H1 (cell line): ENCODE results near the gene UFSP1. TPM values are rescaled to one million over a fixed set of nuclear protein-coding genes. Genes with fewer than 3 reads are reported as not detected.

ENCODE experiments used
- CTCF ChIA-PET: fragments of 300-600 bp; sonication (Branson Sonifier 250); formaldehyde crosslinking; loops from one replicate; lab custom pipeline; 2021; ENCODE audit not compliant: partially characterized antibody; lab: Charles Lee
- POLR2A ChIA-PET: fragments of 300-600 bp; sonication (Branson Sonifier 250); formaldehyde crosslinking; loops from one replicate; lab custom pipeline; 2021; ENCODE audit warnings: inconsistent platforms; ENCODE audit not compliant: partially characterized antibody; lab: Charles Lee
- DNase-seq, 2 experiments: peaks; one replicate each; pipeline versions ENCODE4 v3.0.0 to v3.0.0-alpha.2; 2010 to 2022; ENCODE audit warnings: low spot score in 2 of 2, low read depth in 1 of 2, mixed read lengths in 1 of 2
- FAIRE-seq: peaks from 2 replicates; lab custom pipeline; 2011; peaks lifted over from hg19 to GRCh38; lab: Jason Lieb, UNC
- H2AFZ ChIP-seq: 2 replicates; pipeline ENCODE4 v1.8.1; 2012; ENCODE audit warnings: low read length, inconsistent platforms
- H2AK5ac ChIP-seq: 2 replicates; pipeline ENCODE4 v1.6.1; 2013; ENCODE audit warnings: low read depth, low read length
- H2BK120ac ChIP-seq: replicated peaks from 2 replicates; pipeline ENCODE3; 2013; ENCODE audit warnings: low read depth, low read length, inconsistent platforms
- H2BK12ac ChIP-seq: 2 replicates; pipeline ENCODE4 v1.6.1; 2013; ENCODE audit warnings: low read depth, low read length
- H2BK15ac ChIP-seq: 2 replicates; pipeline ENCODE4 v1.6.1; 2013; ENCODE audit warnings: low read length
- H2BK20ac ChIP-seq: 2 replicates; pipeline ENCODE4 v1.6.1; 2013; ENCODE audit warnings: low read length
- H2BK5ac ChIP-seq: 2 replicates; pipeline ENCODE4 v1.6.1; 2013; ENCODE audit warnings: low read depth, low read length
- H3K14ac ChIP-seq: 2 replicates; pipeline ENCODE4 v1.6.1; 2013; ENCODE audit warnings: inconsistent platforms; ENCODE audit not compliant: insufficient read length
- H3K18ac ChIP-seq: 2 replicates; pipeline ENCODE4 v1.6.1; 2013; ENCODE audit warnings: low read length; ENCODE audit errors: extremely low read depth
- H3K23ac ChIP-seq: 2 replicates; pipeline ENCODE4 v1.6.1; 2013; ENCODE audit warnings: inconsistent platforms; ENCODE audit not compliant: insufficient read length
- H3K23me2 ChIP-seq: 2 replicates; pipeline ENCODE4 v1.6.1; 2013; ENCODE audit warnings: low read depth, low read length
- H3K27ac ChIP-seq: 2 replicates; pipeline ENCODE4 v1.6.1; 2011; ENCODE audit warnings: low read depth, low read length, inconsistent platforms
- H3K27me3 ChIP-seq, 4 experiments: replicated peaks in 1 of 4; 1 replicate in 1 of 4; 2 replicates in 3 of 4; pipeline versions ENCODE4 v1.6.1 to v1.8.1; 2011 to 2013; ENCODE audit warnings: low read length in 3 of 4, mild to moderate bottlenecking in 3 of 4, inconsistent platforms in 2 of 4, mixed read lengths in 2 of 4, moderate library complexity in 1 of 4; ENCODE audit not compliant: control insufficient read depth in 3 of 4, insufficient read depth in 3 of 4; ENCODE audit errors: extremely low read depth in 1 of 4
- H3K36me3 ChIP-seq, 4 experiments: 2 replicates each; pipeline versions ENCODE4 v1.6.1 to v1.8.1; 2011 to 2013; ENCODE audit warnings: mild to moderate bottlenecking in 4 of 4, low read length in 3 of 4, moderate library complexity in 2 of 4, control low read depth in 1 of 4, inconsistent platforms in 1 of 4; ENCODE audit not compliant: insufficient read depth in 4 of 4, control insufficient read depth in 2 of 4
- H3K4ac ChIP-seq: replicated peaks from 2 replicates; pipeline ENCODE3; 2013; ENCODE audit warnings: low read length, low read depth, mixed read lengths, inconsistent platforms; ENCODE audit not compliant: insufficient read length
- H3K4me1 ChIP-seq, 4 experiments: replicated peaks in 1 of 4; 1 replicate in 1 of 4; 2 replicates in 3 of 4; pipeline versions ENCODE4 v1.6.1 to v1.8.1; 2011 to 2013; ENCODE audit warnings: low read length in 3 of 4, inconsistent platforms in 2 of 4, mixed read lengths in 1 of 4; ENCODE audit not compliant: insufficient read depth in 4 of 4, control insufficient read depth in 3 of 4
- H3K4me2 ChIP-seq, 2 experiments: 2 replicates each; pipeline versions ENCODE4 v1.6.1 to v1.8.1; 2011 to 2013; ENCODE audit warnings: low read depth in 2 of 2, low read length in 2 of 2, control low read depth in 1 of 2, inconsistent platforms in 1 of 2, mild to moderate bottlenecking in 1 of 2; ENCODE audit not compliant: insufficient read depth in 1 of 2
- H3K4me3 ChIP-seq, 4 experiments: fragments of 200-600, 300-600 bp in 1 of 4; sonication (generic), shearing (Covaris generic), sonication (Bioruptor Twin) in 1 of 4; 2 replicates each; pipeline versions ENCODE4 v1.5.1 to v1.8.1; 2011 to 2016; ENCODE audit warnings: low read length in 4 of 4, low read depth in 3 of 4, control low read depth in 2 of 4, inconsistent platforms in 2 of 4, mild to moderate bottlenecking in 2 of 4, mixed read lengths in 1 of 4, moderate library complexity in 1 of 4; ENCODE audit not compliant: insufficient read depth in 2 of 4; ENCODE audit errors: extremely low read depth in 1 of 4
- H3K56ac ChIP-seq: replicated peaks from 2 replicates; pipeline ENCODE3; 2013; ENCODE audit warnings: low read depth, mild to moderate bottlenecking, mixed read lengths, low read length, inconsistent platforms; ENCODE audit not compliant: insufficient read length
- H3K79me1 ChIP-seq: 2 replicates; pipeline ENCODE4 v1.6.1; 2013; ENCODE audit warnings: low read depth, low read length, control low read depth
- H3K79me2 ChIP-seq, 2 experiments: 2 replicates each; pipeline versions ENCODE4 v1.6.1 to v1.8.1; 2012 to 2013; ENCODE audit warnings: low read length in 2 of 2, mild to moderate bottlenecking in 2 of 2, inconsistent platforms in 1 of 2; ENCODE audit not compliant: insufficient read depth in 2 of 2, control insufficient read depth in 1 of 2
- H3K9ac ChIP-seq, 4 experiments: replicated peaks in 1 of 4; 1 replicate in 1 of 4; 2 replicates in 3 of 4; pipeline versions ENCODE4 v1.6.1 to v1.8.1; 2011 to 2013; ENCODE audit warnings: low read depth in 3 of 4, low read length in 3 of 4, control low read depth in 2 of 4, mild to moderate bottlenecking in 2 of 4, moderate library complexity in 2 of 4, inconsistent platforms in 1 of 4; ENCODE audit errors: extremely low read depth in 1 of 4
- H3K9me3 ChIP-seq, 2 experiments: 2 replicates each; pipeline versions ENCODE4 v1.6.1 to v1.8.1; 2012 to 2013; ENCODE audit warnings: mild to moderate bottlenecking in 2 of 2, moderate library complexity in 2 of 2, control low read depth in 1 of 2, inconsistent platforms in 1 of 2, low read depth in 1 of 2, low read length in 1 of 2, mixed read lengths in 1 of 2; ENCODE audit not compliant: insufficient read depth in 2 of 2
- H4K20me1 ChIP-seq, 2 experiments: replicated peaks in 1 of 2; 2 replicates each; pipeline versions ENCODE3 to v1.8.1; 2011 to 2013; ENCODE audit warnings: inconsistent platforms in 2 of 2, low read length in 2 of 2, mild to moderate bottlenecking in 1 of 2; ENCODE audit not compliant: insufficient read depth in 2 of 2, control insufficient read depth in 1 of 2
- H4K5ac ChIP-seq: 2 replicates; pipeline ENCODE4 v1.6.1; 2013; ENCODE audit warnings: low read length, low read depth, mixed read lengths, inconsistent platforms; ENCODE audit not compliant: insufficient read length
- H4K8ac ChIP-seq: 2 replicates; pipeline ENCODE4 v1.8.0; 2013; ENCODE audit warnings: mild to moderate bottlenecking, moderate library complexity, low read length, inconsistent platforms; ENCODE audit not compliant: insufficient read depth; ENCODE audit errors: extremely low read depth
- H4K91ac ChIP-seq: replicated peaks from 2 replicates; pipeline ENCODE3; 2013; ENCODE audit warnings: low read length, mixed read lengths, inconsistent platforms; ENCODE audit not compliant: insufficient read length
- EGR1 ChIP-seq: IDR thresholded peaks from 2 replicates; pipeline ENCODE4 v1.6.1; 2011; ENCODE audit warnings: low read depth, low read length, borderline replicate concordance
- SIN3A ChIP-seq, 2 experiments: IDR thresholded peaks in 1 of 2; conservative IDR thresholded peaks in 1 of 2; 2 replicates each; pipeline ENCODE4 v1.6.1; 2011 to 2012; ENCODE audit warnings: low read length in 2 of 2, improper control_type of control experiment in 1 of 2, low read depth in 1 of 2, mild to moderate bottlenecking in 1 of 2
- WGBS, 2 experiments: shearing (Covaris generic) in 1 of 2; methylation state at CpG; one replicate each; pipeline versions ENCODE4 v1.1.6 to v1.1.7; 2013 to 2015; ENCODE audit warnings: low lambda C conversion rate in 2 of 2, mixed read lengths in 2 of 2, inconsistent platforms in 1 of 2, low coverage in 1 of 2, missing lambda C conversion rate in 1 of 2; ENCODE audit not compliant: insufficient replicate concordance in 2 of 2, insufficient coverage in 1 of 2, insufficient read length in 1 of 2; ENCODE audit errors: extremely low coverage in 1 of 2, missing lambda C conversion rate in 1 of 2; 5-methylcytosine and 5-hydroxymethylcytosine counted together
- polyA plus RNA-seq, 7 experiments: library from polyadenylated mRNA; depleted of rRNA in 3 of 7; stranded (reverse) in 5 of 7; unstranded in 2 of 7; fragments of >200 nt in 5 of 7; fragments of 200-250 nt in 2 of 7; gene quantifications; 1 replicate in 5 of 7; 2 replicates in 1 of 7; 4 replicates in 1 of 7; pipeline versions ENCODE4 v1.2.1 to v1.2.3, GENCODE V29; 2011 to 2013; ENCODE audit warnings: missing spikeins in 2 of 7, mixed read lengths in 2 of 7
- total RNA-seq: library from RNA; stranded (reverse); fragmentation: NEBNext Ultra II Directional; extraction: Animal tissue kit (Norgen Biotek cat#: 25700); gene quantifications from 2 replicates; pipeline ENCODE4 v1.2.1, GENCODE V29; 2021

The UFSP1 gene
- total and polyA plus RNA-seq, 2 of the 8 experiments (the other 6 are each of a cell fraction or from before 2014, with no cell fraction given) = 1.6 to 4.3 TPM

- peak in 1 of 2 experiments; percentile 60 for DNase-seq
- peak overlapping the region; percentile 83 for H3K18ac ChIP-seq
- no peaks in the 10 kb centered on the region for H4K20me1 ChIP-seq
- peak overlapping the region; percentile 71 for H3K4ac ChIP-seq
- CTCF ChIA-PET = interaction anchor here (0.9 kb wide), 1 partner anchor 15 kb away, joined by 3 read pairs; no protein-coding TSS in a partner anchor
- no peaks in the 10 kb centered on the region for H3K27me3 ChIP-seq
- H2BK15ac ChIP-seq = peak overlapping the region; percentile 92; the same call in 1 of the 2 replicates
- peaks cover 14 to 24% (median 18%) of the 10 kb centered on the region in 4 experiments for H3K36me3 ChIP-seq
- H3K27ac ChIP-seq = peak overlapping the region; percentile 94
- peak overlapping the region; percentile 96 for H4K91ac ChIP-seq
- H3K9ac ChIP-seq = peak overlapping the region in 3 of 4 experiments; percentile 39 to 91 (median 91); a peak in 4 of 7 replicates
- H2BK20ac ChIP-seq = no peak overlapping the region
- peak overlapping the region; percentile 97; the same call in 1 of the 2 replicates for H2BK12ac ChIP-seq
- no peak overlapping the region for H3K23ac ChIP-seq
- no peak for TF ChIP-seq EGR1
- TF ChIP-seq SIN3A (conservative IDR thresholded peaks at IDR 0.05 in 1 of 2, IDR thresholded peaks at IDR 0.05 in 1 of 2; ENCODE audit: low read depth in 1 of 2, low read length in 2 of 2) = no peak
- TF ChIP-seq, all 59 proteins: peak for 0
- POLR2A ChIA-PET = interaction anchor here (0.8 to 15.1 kb wide), 11 partner anchors 8 to 161 kb away, joined by 3 to 313 read pairs (median 4); partner anchors contain the start of genes POP7, SLC12A9, SRRT and UFSP1
- Histone ChIP-seq H2AFZ (no peak overlapping the region), H3K14ac (no peak overlapping the region), H2BK5ac (peak overlapping the region; percentile 94), H3K4me3 (peak overlapping the region in 3 of 4 experiments; percentile 68 to 93 (median 89); a peak in 5 of 8 replicates), H4K5ac (peak overlapping the region; percentile 39), H3K56ac (peak overlapping the region; percentile 86), H3K79me2 (peaks cover 0 to 18% of the 10 kb centered on the region in 2 experiments; a peak in 3 of 4 replicates), H3K4me1 (peaks cover 2 to 16% (median 11%) of the 10 kb centered on the region in 4 experiments), H4K8ac (no peak overlapping the region), H3K79me1 (peaks cover 7% of the 10 kb centered on the region; the same call in 1 of the 2 replicates), H2BK120ac (peak overlapping the region; percentile 9), H3K23me2 (peaks cover 6% of the 10 kb centered on the region; the same call in 1 of the 2 replicates), H2AK5ac (peak overlapping the region; percentile 98), H3K9me3 (no peaks in the 10 kb centered on the region), H3K4me2 (peak overlapping the region; percentile 73 to 91)
- no peak for FAIRE-seq
- 64% methylated on average over 5 of the region's 5 CpGs; no CpG with 5 or more reads in 1 of the 2 experiments for WGBS, 2 experiments
These were observed 22.8 kb downstream of the UFSP1 start for GRCh38 chr7:100866729-100867039.
